PFSK-1 (cell line): ENCODE measurements around the gene TPGS1.

Experiments used
- FOXP2 ChIP-seq: optimal IDR thresholded peaks from 2 replicates; pipeline ENCODE3; 2011; ENCODE audit warnings: borderline replicate concordance, control low read depth, inconsistent platforms; ENCODE audit not compliant: insufficient read depth; ENCODE audit errors: extremely low read length, extremely low read depth
- POLR2AphosphoS5 ChIP-seq: IDR thresholded peaks from 2 replicates; pipeline ENCODE4 v1.6.1; 2012; ENCODE audit warnings: low read depth, mild to moderate bottlenecking, control low read depth, low read length, moderate library complexity
- REST ChIP-seq, 2 experiments: IDR thresholded peaks; 2 replicates each; pipeline versions ENCODE4 v1.6.1 to v1.8.0; 2011 to 2012; ENCODE audit warnings: low read depth in 2 of 2, low read length in 2 of 2, control low read depth in 1 of 2, inconsistent platforms in 1 of 2, mild to moderate bottlenecking in 1 of 2, moderate library complexity in 1 of 2; ENCODE audit not compliant: insufficient read depth in 1 of 2
- SIN3A ChIP-seq: IDR thresholded peaks from 2 replicates; pipeline ENCODE4 v1.6.1; 2012; ENCODE audit warnings: mild to moderate bottlenecking, low read length, moderate library complexity, borderline replicate concordance; ENCODE audit not compliant: insufficient read depth
- TAF1 ChIP-seq: IDR thresholded peaks from 2 replicates; pipeline ENCODE4 v1.6.1; 2012; ENCODE audit warnings: low read length, control low read depth, borderline replicate concordance; ENCODE audit not compliant: insufficient read depth

Gene TPGS1

GRCh38 chr19:506404-507285 is 652 bp upstream of the TPGS1 start:
- TF ChIP-seq FOXP2 = peak; percentile 81
- TF ChIP-seq POLR2AphosphoS5 = no peak; the same call in 1 of the 2 replicates
- TF ChIP-seq TAF1 = no peak
- no peak for TF ChIP-seq SIN3A
- no peak for TF ChIP-seq REST (IDR thresholded peaks at IDR 0.05; ENCODE audit: insufficient read depth in 1 of 2, low read depth in 2 of 2, low read length in 2 of 2)

GRCh38 chr19:508204-509150 is 1.2 kb downstream of the TPGS1 start:
- TF ChIP-seq TAF1 = no peak
- no peak for TF ChIP-seq SIN3A
- TF ChIP-seq REST (IDR thresholded peaks at IDR 0.05; ENCODE audit: insufficient read depth in 1 of 2, low read depth in 2 of 2, low read length in 2 of 2) = no peak
- TF ChIP-seq FOXP2 = no peak
- TF ChIP-seq POLR2AphosphoS5 = no peak

GRCh38 chr19:510606-511100 is 3.4 kb downstream of the TPGS1 start:
- TF ChIP-seq TAF1 (no peak), SIN3A (no peak), REST (IDR thresholded peaks at IDR 0.05; ENCODE audit: insufficient read depth in 1 of 2, low read depth in 2 of 2, low read length in 2 of 2) (peak in 1 of 2 experiments; percentile 15; a peak in 1 of 4 replicates), FOXP2 (no peak), POLR2AphosphoS5 (no peak)

DNA sequence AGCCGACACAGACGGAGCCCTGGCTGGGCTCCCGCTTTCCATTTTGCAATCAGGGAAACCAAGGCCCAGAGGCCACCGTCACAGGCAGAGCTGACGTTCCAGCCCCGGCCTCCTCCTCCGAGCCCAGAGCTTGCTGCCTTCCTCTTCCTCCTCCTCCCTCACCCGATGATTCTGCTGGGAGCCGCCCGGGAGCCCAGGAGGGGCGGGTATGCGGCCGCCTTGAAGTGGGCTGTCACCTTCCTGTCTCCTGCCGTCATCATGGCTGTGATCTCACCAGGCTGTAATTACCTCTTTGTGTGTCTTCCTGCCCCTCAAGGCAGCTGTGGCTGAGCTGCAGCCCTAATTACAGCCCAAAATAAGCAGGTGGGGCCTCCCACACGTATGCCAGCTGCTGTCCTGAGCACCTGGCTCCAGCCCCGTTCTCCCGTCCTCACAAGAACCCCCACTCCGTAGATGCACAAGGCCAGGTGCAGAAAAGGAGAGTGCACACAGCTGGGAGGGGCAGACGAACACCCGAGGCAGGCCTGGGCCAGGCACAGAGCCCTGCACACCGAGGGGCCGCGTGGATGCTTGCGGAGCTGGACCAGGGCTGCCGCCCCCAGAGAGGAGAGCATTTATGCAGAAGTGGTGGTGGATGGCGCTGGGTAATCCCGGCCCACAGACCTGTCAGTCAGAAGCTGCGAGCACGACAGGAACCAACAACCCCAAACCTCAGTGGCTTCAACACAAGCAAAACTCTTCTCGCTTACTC is 4.0 kb downstream of the TPGS1 start:
- 0 out of 4 replicates have a peak, but pooled peaks have one; percentile 5 to 35 for TF ChIP-seq REST (IDR thresholded peaks at IDR 0.05; ENCODE audit: insufficient read depth in 1 of 2, low read depth in 2 of 2, low read length in 2 of 2)
- TF ChIP-seq POLR2AphosphoS5 = peak; percentile 38; the same call in 1 of the 2 replicates
- TF ChIP-seq SIN3A = peak; percentile 70; the same call in 1 of the 2 replicates
- TF ChIP-seq TAF1 = no peak; the same call in 1 of the 2 replicates
